22Rv1 (cell line): ENCODE measurements around the gene KCNJ13.

Source experiments
- H3K27ac ChIP-seq: fragments of 450-650 bp; 2 replicates; pipeline ENCODE4 v1.5.1; 2017
- CTCF ChIP-seq: fragments of 450-650 bp; IDR thresholded peaks from 2 replicates; pipeline ENCODE4 v1.5.1; 2017; ENCODE audit warnings: mild to moderate bottlenecking
- ZFX ChIP-seq: fragments of 450-650 bp; IDR thresholded peaks from 2 replicates; pipeline ENCODE4 v1.6.1; 2017; ENCODE audit warnings: antibody characterized with exemption, borderline replicate concordance

The KCNJ13 gene

GRCh38 chr2:232770207-232770606 lies 6.2 kb downstream of the KCNJ13 start:
- TF ChIP-seq CTCF (no peak), ZFX (no peak)
- no peak overlapping the region for H3K27ac ChIP-seq

- TF ChIP-seq ZFX: no peak
- no peak for TF ChIP-seq CTCF
- no peak overlapping the region for H3K27ac ChIP-seq
Measured at GRCh38 chr2:232767866-232768265, 8.5 kb downstream of the KCNJ13 start.

- TF ChIP-seq CTCF (peak; percentile 86), ZFX (no peak)
Measured at GRCh38 chr2:232761301-232761907, 15.0 kb downstream of the KCNJ13 start.

GRCh38 chr2:232757905-232758304 lies 18.5 kb downstream of the KCNJ13 start:
- TF ChIP-seq ZFX (no peak), CTCF (no peak)
- H3K27ac ChIP-seq: no peak overlapping the region

More at GRCh38 chr2:232761301-232761907, 15.0 kb downstream of the KCNJ13 start:
- no peak overlapping the region for H3K27ac ChIP-seq

GRCh38 chr2:232750135-232750671 lies 26.2 kb downstream of the KCNJ13 start:
- TF ChIP-seq CTCF (no peak), ZFX (no peak)
- H3K27ac ChIP-seq: no peak overlapping the region

- no peak overlapping the region for H3K27ac ChIP-seq
- TF ChIP-seq CTCF (no peak), ZFX (no peak)
Measured at GRCh38 chr2:232749331-232749730, 27.0 kb downstream of the KCNJ13 start.

GRCh38 chr2:232748038-232748437 lies 28.3 kb downstream of the KCNJ13 start:
- H3K27ac ChIP-seq: no peak overlapping the region
- TF ChIP-seq ZFX: no peak
- no peak for TF ChIP-seq CTCF
